ENCODE results near the gene PRSS8. TPM values are rescaled to one million over a fixed set of nuclear protein-coding genes. Genes with fewer than 3 reads are reported as not detected.
"Not testable (repeated sequence)": the region's sequence is repeated elsewhere in the genome, so short reads cannot be mapped to it uniquely, and the experiment has no call there.

Gene PRSS8
- total RNA-seq, 2 experiments from 2014 or later = not detected

GRCh38 chr16:31181102-31181830, 45.7 kb upstream of the PRSS8 start:
- Mint-ChIP-seq H3K4me3 (peak overlapping the region; percentile 99), H3K4me1 (ENCODE audit: low read depth) (peaks cover 58% of the 10 kb centered on the region), H3K27ac (peak overlapping the region; percentile 99), H3K36me3 (ENCODE audit: low read depth) (peaks cover 54% of the 10 kb centered on the region), H3K9me3 (peaks cover 4% of the 10 kb centered on the region), H3K27me3 (no peaks in the 10 kb centered on the region)
- CTCF ChIA-PET = interaction anchor here (1.2 to 2.3 kb wide), 3 partner anchors 24 to 279 kb away, joined by 3 to 11 read pairs (median 4); no protein-coding TSS in a partner anchor
- POLR2A ChIA-PET = interaction anchor here (0.7 to 13.8 kb wide), 31 partner anchors 10 to 692 kb away, joined by 3 to 482 read pairs (median 6); partner anchors contain the start of genes ARMC5, BCKDK, CTF1 and KAT8
- intact Hi-C loops (cut with micrococcal nuclease) = loop anchor here (10.0 kb wide), 1 partner anchor 694 kb away; the partner anchor contains the start of gene ZNF267
- TF ChIP-seq, protein P1, sequence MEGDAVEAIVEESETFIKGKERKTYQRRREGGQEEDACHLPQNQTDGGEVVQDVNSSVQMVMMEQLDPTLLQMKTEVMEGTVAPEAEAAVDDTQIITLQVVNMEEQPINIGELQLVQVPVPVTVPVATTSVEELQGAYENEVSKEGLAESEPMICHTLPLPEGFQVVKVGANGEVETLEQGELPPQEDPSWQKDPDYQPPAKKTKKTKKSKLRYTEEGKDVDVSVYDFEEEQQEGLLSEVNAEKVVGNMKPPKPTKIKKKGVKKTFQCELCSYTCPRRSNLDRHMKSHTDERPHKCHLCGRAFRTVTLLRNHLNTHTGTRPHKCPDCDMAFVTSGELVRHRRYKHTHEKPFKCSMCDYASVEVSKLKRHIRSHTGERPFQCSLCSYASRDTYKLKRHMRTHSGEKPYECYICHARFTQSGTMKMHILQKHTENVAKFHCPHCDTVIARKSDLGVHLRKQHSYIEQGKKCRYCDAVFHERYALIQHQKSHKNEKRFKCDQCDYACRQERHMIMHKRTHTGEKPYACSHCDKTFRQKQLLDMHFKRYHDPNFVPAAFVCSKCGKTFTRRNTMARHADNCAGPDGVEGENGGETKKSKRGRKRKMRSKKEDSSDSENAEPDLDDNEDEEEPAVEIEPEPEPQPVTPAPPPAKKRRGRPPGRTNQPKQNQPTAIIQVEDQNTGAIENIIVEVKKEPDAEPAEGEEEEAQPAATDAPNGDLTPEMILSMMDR (IDR thresholded peaks at IDR 0.05) = no peak
- DNase-seq (peak; percentile 54), ATAC-seq (no peak)

GRCh38 chr16:31179747-31180459, 44.4 kb upstream of the PRSS8 start, which contains the start of gene FUS:
TSS of gene FUS (plus strand) at chr16:31180139. CDS start at chr16:31180215, 76 bp downstream.
- intact Hi-C loops (cut with micrococcal nuclease) = loop anchor here (10.0 kb wide), 2 partner anchors 65 to 695 kb away; partner anchors contain the start of genes KAT8 and ZNF267
- ChIA-PET POLR2A (interaction anchor here (0.5 to 13.8 kb wide), 54 partner anchors 7 to 693 kb away, joined by 3 to 482 read pairs (median 4); partner anchors contain the start of genes ARMC5, BCKDK, ITGAM and KAT8), CTCF (interaction anchor here (0.7 to 2.3 kb wide), 6 partner anchors 19 to 689 kb away, joined by 3 to 11 read pairs (median 3); partner anchors contain the start of gene STX4)
- Mint-ChIP-seq H3K36me3 (ENCODE audit: low read depth) (peaks cover 40% of the 10 kb centered on the region), H3K27ac (peak within 1 kb of the TSS; percentile 99), H3K4me1 (ENCODE audit: low read depth) (peaks cover 44% of the 10 kb centered on the region), H3K9me3 (peaks cover 4% of the 10 kb centered on the region), H3K27me3 (no peaks in the 10 kb centered on the region), H3K4me3 (peak within 1 kb of the TSS; percentile 99)
- DNase-seq (peak; percentile 92), ATAC-seq (peak; percentile 55)
- TF ChIP-seq, protein P1 (IDR thresholded peaks at IDR 0.05) = no peak

DNA sequence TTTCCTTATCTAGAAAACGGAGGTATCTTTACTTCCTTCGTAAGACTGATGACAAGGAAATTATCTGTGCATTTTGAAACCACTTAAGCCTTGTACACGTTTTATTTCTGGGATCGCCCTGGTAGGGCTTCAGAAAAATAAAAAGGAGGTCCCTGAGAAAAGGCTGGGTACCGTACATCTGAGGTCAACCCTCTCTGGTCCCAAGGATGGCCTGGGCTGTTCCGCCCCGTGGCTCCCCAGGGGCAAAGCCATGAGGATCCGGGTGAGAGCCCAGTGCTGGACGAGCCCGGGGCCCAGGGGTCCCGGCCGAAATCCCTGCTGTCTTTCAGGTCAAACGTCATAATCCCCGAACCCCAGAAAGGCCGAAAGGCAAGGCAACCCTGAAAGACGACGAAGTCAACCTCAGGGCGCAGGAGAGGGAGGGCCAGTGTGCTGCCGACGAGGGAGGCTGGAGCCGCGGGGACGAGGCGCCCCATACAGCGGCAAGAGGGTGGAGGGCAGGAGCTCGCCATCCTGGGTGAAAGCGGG, 43.8 kb upstream of the PRSS8 start:
- CTCF ChIA-PET = interaction anchor here (1.0 to 2.3 kb wide), 4 partner anchors 19 to 690 kb away, joined by 3 to 11 read pairs (median 4); no protein-coding TSS in a partner anchor
- Mint-ChIP-seq H3K4me3 (peak overlapping the region; percentile 99), H3K27ac (peak overlapping the region; percentile 99), H3K9me3 (peaks cover 4% of the 10 kb centered on the region), H3K27me3 (no peaks in the 10 kb centered on the region), H3K36me3 (ENCODE audit: low read depth) (peaks cover 35% of the 10 kb centered on the region), H3K4me1 (ENCODE audit: low read depth) (peaks cover 40% of the 10 kb centered on the region)
- TF ChIP-seq, protein P1 (IDR thresholded peaks at IDR 0.05) = no peak
- POLR2A ChIA-PET = interaction anchor here (0.7 to 13.8 kb wide), 42 partner anchors 8 to 694 kb away, joined by 3 to 482 read pairs (median 5); partner anchors contain the start of genes ARMC5, BCKDK, ITGAM and KAT8
- peak; percentile 3 for ATAC-seq
- intact Hi-C loops (cut with micrococcal nuclease) = loop anchor here (10.0 kb wide), 1 partner anchor 64 kb away; the partner anchor contains the start of gene KAT8
- DNase-seq = no peak

DNA sequence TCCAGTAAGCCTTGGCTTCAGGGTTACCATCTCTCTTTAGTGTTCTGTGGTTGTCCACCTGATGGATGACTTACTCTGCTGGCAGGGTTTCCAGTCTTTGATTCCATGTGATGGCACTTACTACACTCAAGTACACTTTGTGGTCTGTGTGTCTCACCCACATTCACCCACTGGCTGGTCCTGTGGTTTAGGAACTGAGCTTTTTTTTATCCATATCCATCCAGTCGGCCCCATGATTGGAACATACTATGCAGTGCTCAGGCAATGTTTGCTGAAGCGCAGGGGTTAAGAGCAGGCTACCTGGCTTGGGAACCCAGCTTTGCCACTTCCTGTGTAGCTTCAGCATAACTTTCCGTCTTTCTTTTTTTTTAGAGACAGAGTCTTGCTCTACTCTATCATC, 41.6 kb upstream of the PRSS8 start:
- Mint-ChIP-seq H3K27me3 (no peaks in the 10 kb centered on the region), H3K4me1 (ENCODE audit: low read depth) (peaks cover 19% of the 10 kb centered on the region), H3K9me3 (peaks cover 4% of the 10 kb centered on the region), H3K27ac (peak overlapping the region; percentile 72), H3K36me3 (ENCODE audit: low read depth) (peaks cover 14% of the 10 kb centered on the region), H3K4me3 (peak overlapping the region; percentile 40)
- peak; percentile 10 for ATAC-seq
- POLR2A ChIA-PET = interaction anchor here (1.0 to 13.8 kb wide), 5 partner anchors 10 to 105 kb away, joined by 3 to 482 read pairs (median 49); partner anchors contain the start of gene PYCARD
- peak; percentile 84 for DNase-seq
- CTCF ChIA-PET = interaction anchor here (0.9 to 2.3 kb wide), 5 partner anchors 9 to 35 kb away, joined by 3 to 13 read pairs (median 4); no protein-coding TSS in a partner anchor
- intact Hi-C loops (cut with micrococcal nuclease) = loop anchor here (10.0 kb wide), 1 partner anchor 62 kb away; the partner anchor contains the start of gene KAT8
- TF ChIP-seq, protein P1 (IDR thresholded peaks at IDR 0.05) = no peak

DNA sequence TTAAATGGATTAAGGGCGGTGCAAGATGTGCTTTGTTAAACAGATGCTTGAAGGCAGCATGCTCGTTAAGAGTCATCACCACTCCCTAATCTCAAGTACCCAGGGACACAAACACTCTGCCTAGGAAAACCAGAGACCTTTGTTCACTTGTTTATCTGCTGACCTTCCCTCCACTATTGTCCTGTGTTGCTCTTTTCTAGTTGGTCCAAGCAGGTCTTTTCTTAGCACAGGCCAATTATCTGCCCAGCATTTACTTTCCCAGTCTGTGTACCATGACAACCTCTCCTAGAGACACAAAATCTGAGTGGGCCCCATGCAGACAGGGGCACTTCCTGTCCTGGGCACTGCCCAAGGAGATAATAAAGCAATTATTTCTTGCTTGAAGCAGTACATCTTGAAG, 34.5 kb upstream of the PRSS8 start:
- H3K9me3 Mint-ChIP-seq; H3K27ac Mint-ChIP-seq; ATAC-seq; H3K36me3 Mint-ChIP-seq (ENCODE audit: low read depth); POLR2A ChIA-PET; DNase-seq; H3K4me1 Mint-ChIP-seq (ENCODE audit: low read depth); CTCF ChIA-PET; H3K4me3 Mint-ChIP-seq; H3K27me3 Mint-ChIP-seq: not testable (repeated sequence)
- intact Hi-C loops (cut with micrococcal nuclease) = loop anchor here (10.0 kb wide), 1 partner anchor 55 kb away; the partner anchor contains the start of gene KAT8

All from activated CD8-positive, alpha-beta T cell treated with anti-CD3 and anti-CD28 coated beads for 36 hours (primary cell).